ENCODE results near the gene ZCCHC14.
"Not testable (repeated sequence)": the region's sequence is repeated elsewhere in the genome, so short reads cannot be mapped to it uniquely, and the experiment has no call there.

GRCh38 chr16:87482670-87483069, 10.2 kb downstream of the ZCCHC14 start:
- TF ChIP-seq POLR2A, CTCF, POLR2AphosphoS5 (IDR thresholded peaks at IDR 0.05): not testable (repeated sequence)

Measured in transverse colon (tissue), 4 donors.